Measurements from ENCODE around the gene ENDOV. TPM values are rescaled to one million over a fixed set of nuclear protein-coding genes. Genes with fewer than 3 reads are reported as not detected.

ENDOV gene
- total and polyA plus RNA-seq, 2 donors (not counting 3 experiments of a cell fraction or from before 2014, with no cell fraction given), result 20.4 to 25.9 TPM

DNA sequence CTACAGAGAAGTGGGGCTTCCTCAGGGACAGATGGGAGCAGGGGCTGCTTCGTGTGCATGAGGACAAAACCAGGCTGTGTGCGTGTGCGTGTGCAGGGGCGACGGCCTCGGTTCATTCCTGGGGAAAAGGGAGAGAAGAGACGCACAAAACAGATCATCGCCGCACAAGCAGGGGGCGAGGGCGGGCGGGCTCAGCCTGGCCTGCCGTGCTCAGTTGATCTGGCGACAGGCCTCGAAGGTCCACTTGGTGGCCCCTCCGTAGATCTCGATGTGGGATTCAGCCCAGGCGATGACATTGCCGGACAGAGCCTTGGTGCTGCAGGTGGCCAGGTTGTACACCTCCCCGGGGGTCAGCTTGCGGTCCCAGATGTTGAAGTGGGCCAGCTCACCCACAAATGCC lies 55.6 kb downstream of the ENDOV start:
- no peaks in the 10 kb centered on the region for H3K4me1 ChIP-seq (ENCODE audit: control insufficient read depth, extremely low read depth, insufficient read depth, low read length)
- no peaks in the 10 kb centered on the region for H3K79me2 ChIP-seq (ENCODE audit: control insufficient read depth, insufficient read depth, low read length)
- H2AFZ ChIP-seq (ENCODE audit: low read depth, low read length), result no peak overlapping the region
- no peaks in the 10 kb centered on the region for H3K9me3 ChIP-seq (replicated peaks; ENCODE audit: control insufficient read depth, insufficient read depth, low read length)
- no peak overlapping the region for H3K27ac ChIP-seq (ENCODE audit: insufficient read depth, low read depth, low read length)
- H3K4me2 ChIP-seq (ENCODE audit: insufficient read depth, low read length), result no peak overlapping the region
- dilution Hi-C loops (cut with MboI; ENCODE audit: extremely low pct_ligation_motif_present, low sequenced_read_pairs) (no loop called here), intact Hi-C loops (cut with micrococcal nuclease) (no loop called here)
- no peak for TF ChIP-seq GATA2 (IDR thresholded peaks at IDR 0.05; ENCODE audit: insufficient read depth, insufficient read length, low read depth, low read length)
- no peak for TF ChIP-seq POLR2A (IDR thresholded peaks at IDR 0.05; ENCODE audit: low read depth, low read length)
- TF ChIP-seq, protein P1, sequence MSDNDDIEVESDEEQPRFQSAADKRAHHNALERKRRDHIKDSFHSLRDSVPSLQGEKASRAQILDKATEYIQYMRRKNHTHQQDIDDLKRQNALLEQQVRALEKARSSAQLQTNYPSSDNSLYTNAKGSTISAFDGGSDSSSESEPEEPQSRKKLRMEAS (IDR thresholded peaks at IDR 0.05; ENCODE audit: insufficient read depth, insufficient read length), result no peak
- TF ChIP-seq JUN (IDR thresholded peaks at IDR 0.05; ENCODE audit: borderline replicate concordance, insufficient read depth, insufficient read length, low read depth), result no peak
- TF ChIP-seq EZH2 (IDR thresholded peaks at IDR 0.05; ENCODE audit: borderline replicate concordance, low read depth, low read length, severe bottlenecking), result no peak
- H3K4me3 ChIP-seq (replicated peaks in 1 of 3; ENCODE audit: insufficient read depth in 1 of 3, low read depth in 1 of 3, low read length in 3 of 3), result no peak overlapping the region
- H3K27me3 ChIP-seq (ENCODE audit: control insufficient read depth in 2 of 2, insufficient read depth in 2 of 2, low read length in 2 of 2), result peaks cover 43 to 49% of the 10 kb centered on the region in 2 experiments
- ChIA-PET POLR2A (no interaction called here), CTCF (no interaction called here)
- no peak overlapping the region for H3K9ac ChIP-seq (replicated peaks; ENCODE audit: extremely low read depth, insufficient read depth, low read length)
- DNase-seq (ENCODE audit: low read depth, low spot score) (no peak), FAIRE-seq (no peak)
- no peaks in the 10 kb centered on the region for H3K36me3 ChIP-seq (ENCODE audit: control insufficient read depth in 2 of 2, extremely low read depth in 1 of 2, insufficient read depth in 2 of 2, low read length in 2 of 2)
- no peaks in the 10 kb centered on the region for H3K9me1 ChIP-seq (replicated peaks; ENCODE audit: control insufficient read depth, extremely low read depth, insufficient read depth, low read length)
- H4K20me1 ChIP-seq (replicated peaks; ENCODE audit: control insufficient read depth, extremely low read depth, insufficient read depth, low read length), result no peaks in the 10 kb centered on the region
- no TSS peak for BruUV-seq (replicated peaks)

DNA sequence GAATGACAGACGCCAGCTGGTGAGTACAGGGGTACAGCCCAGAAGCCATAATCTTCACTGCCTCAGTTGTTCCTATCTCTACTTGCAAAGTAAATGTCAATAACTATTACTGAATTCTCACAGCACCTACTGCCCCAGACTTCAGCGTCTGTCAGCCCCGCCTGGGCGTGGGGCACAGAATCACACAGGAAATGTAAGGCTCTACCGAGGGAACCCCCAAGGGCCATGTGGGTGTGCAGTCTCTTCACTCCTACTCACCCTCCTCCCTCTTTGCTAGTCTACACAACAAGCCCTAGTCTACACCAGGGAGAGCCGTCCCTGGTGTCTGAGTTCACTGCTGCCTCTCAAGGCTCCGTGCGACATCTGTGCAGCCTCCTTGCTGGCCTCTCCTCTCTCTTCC lies 57.0 kb downstream of the ENDOV start:
- no peak overlapping the region for H3K4me3 ChIP-seq (replicated peaks in 1 of 3; ENCODE audit: insufficient read depth in 1 of 3, low read depth in 1 of 3, low read length in 3 of 3)
- H3K27me3 ChIP-seq (ENCODE audit: control insufficient read depth in 2 of 2, insufficient read depth in 2 of 2, low read length in 2 of 2), result peaks cover 54 to 56% of the 10 kb centered on the region in 2 experiments
- H3K9ac ChIP-seq (replicated peaks; ENCODE audit: extremely low read depth, insufficient read depth, low read length), result no peak overlapping the region
- no peaks in the 10 kb centered on the region for H3K4me1 ChIP-seq (ENCODE audit: control insufficient read depth, extremely low read depth, insufficient read depth, low read length)
- ChIA-PET CTCF (interaction anchor here (1.2 to 3.0 kb wide), 2 partner anchors 8 to 102 kb away, joined by 3 to 9 read pairs; no protein-coding TSS in a partner anchor), POLR2A (no interaction called here)
- H4K20me1 ChIP-seq (replicated peaks; ENCODE audit: control insufficient read depth, extremely low read depth, insufficient read depth, low read length), result no peaks in the 10 kb centered on the region
- BruUV-seq (replicated peaks), result no TSS peak
- H3K4me2 ChIP-seq (ENCODE audit: insufficient read depth, low read length), result no peak overlapping the region
- no peak overlapping the region for H3K27ac ChIP-seq (ENCODE audit: insufficient read depth, low read depth, low read length)
- no peak for TF ChIP-seq EZH2 (IDR thresholded peaks at IDR 0.05; ENCODE audit: borderline replicate concordance, low read depth, low read length, severe bottlenecking)
- TF ChIP-seq MYC (IDR thresholded peaks at IDR 0.05; ENCODE audit: low read depth, low read length), result no peak
- TF ChIP-seq, protein P2, sequence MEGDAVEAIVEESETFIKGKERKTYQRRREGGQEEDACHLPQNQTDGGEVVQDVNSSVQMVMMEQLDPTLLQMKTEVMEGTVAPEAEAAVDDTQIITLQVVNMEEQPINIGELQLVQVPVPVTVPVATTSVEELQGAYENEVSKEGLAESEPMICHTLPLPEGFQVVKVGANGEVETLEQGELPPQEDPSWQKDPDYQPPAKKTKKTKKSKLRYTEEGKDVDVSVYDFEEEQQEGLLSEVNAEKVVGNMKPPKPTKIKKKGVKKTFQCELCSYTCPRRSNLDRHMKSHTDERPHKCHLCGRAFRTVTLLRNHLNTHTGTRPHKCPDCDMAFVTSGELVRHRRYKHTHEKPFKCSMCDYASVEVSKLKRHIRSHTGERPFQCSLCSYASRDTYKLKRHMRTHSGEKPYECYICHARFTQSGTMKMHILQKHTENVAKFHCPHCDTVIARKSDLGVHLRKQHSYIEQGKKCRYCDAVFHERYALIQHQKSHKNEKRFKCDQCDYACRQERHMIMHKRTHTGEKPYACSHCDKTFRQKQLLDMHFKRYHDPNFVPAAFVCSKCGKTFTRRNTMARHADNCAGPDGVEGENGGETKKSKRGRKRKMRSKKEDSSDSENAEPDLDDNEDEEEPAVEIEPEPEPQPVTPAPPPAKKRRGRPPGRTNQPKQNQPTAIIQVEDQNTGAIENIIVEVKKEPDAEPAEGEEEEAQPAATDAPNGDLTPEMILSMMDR (IDR thresholded peaks at IDR 0.05; ENCODE audit: extremely low read depth in 1 of 2, insufficient read depth in 1 of 2, low read depth in 1 of 2, low read length in 2 of 2), result no peak
- no peak for TF ChIP-seq GATA2 (IDR thresholded peaks at IDR 0.05; ENCODE audit: insufficient read depth, insufficient read length, low read depth, low read length)
- TF ChIP-seq, protein P1 (IDR thresholded peaks at IDR 0.05; ENCODE audit: insufficient read depth, insufficient read length), result no peak
- TF ChIP-seq POLR2A (IDR thresholded peaks at IDR 0.05; ENCODE audit: low read depth, low read length), result no peak
- TF ChIP-seq FOS (IDR thresholded peaks at IDR 0.05; ENCODE audit: borderline replicate concordance, insufficient read depth, low read length), result no peak
- no peak for TF ChIP-seq JUN (IDR thresholded peaks at IDR 0.05; ENCODE audit: borderline replicate concordance, insufficient read depth, insufficient read length, low read depth)
- TF ChIP-seq POLR2AphosphoS5 (IDR thresholded peaks at IDR 0.05; ENCODE audit: insufficient read depth, low read depth, low read length), result no peak
- intact Hi-C loops (cut with micrococcal nuclease) (no loop called here), dilution Hi-C loops (cut with MboI; ENCODE audit: extremely low pct_ligation_motif_present, low sequenced_read_pairs) (no loop called here)
- H3K36me3 ChIP-seq (ENCODE audit: control insufficient read depth in 2 of 2, extremely low read depth in 1 of 2, insufficient read depth in 2 of 2, low read length in 2 of 2), result no peaks in the 10 kb centered on the region
- H3K9me1 ChIP-seq (replicated peaks; ENCODE audit: control insufficient read depth, extremely low read depth, insufficient read depth, low read length), result no peaks in the 10 kb centered on the region
- H3K79me2 ChIP-seq (ENCODE audit: control insufficient read depth, insufficient read depth, low read length), result no peaks in the 10 kb centered on the region
- H3K9me3 ChIP-seq (replicated peaks; ENCODE audit: control insufficient read depth, insufficient read depth, low read length), result no peaks in the 10 kb centered on the region
- FAIRE-seq, result no peak
- no peak overlapping the region for H2AFZ ChIP-seq (ENCODE audit: low read depth, low read length)
- no peak for DNase-seq (ENCODE audit: low read depth, low spot score)

Measured in endothelial cell of umbilical vein (primary cell).